SH-SY5Y (cell line): ENCODE results near the gene KSR1.

ENCODE experiments used
- GATA2 ChIP-seq: IDR thresholded peaks from 2 replicates; pipeline ENCODE4 v1.6.1; 2011; ENCODE audit warnings: mild to moderate bottlenecking, low read depth, low read length
- GATA3 ChIP-seq: IDR thresholded peaks from 2 replicates; pipeline ENCODE4 v1.6.1; 2011; ENCODE audit warnings: low read depth, mild to moderate bottlenecking, low read length, moderate library complexity

The KSR1 gene

DNA sequence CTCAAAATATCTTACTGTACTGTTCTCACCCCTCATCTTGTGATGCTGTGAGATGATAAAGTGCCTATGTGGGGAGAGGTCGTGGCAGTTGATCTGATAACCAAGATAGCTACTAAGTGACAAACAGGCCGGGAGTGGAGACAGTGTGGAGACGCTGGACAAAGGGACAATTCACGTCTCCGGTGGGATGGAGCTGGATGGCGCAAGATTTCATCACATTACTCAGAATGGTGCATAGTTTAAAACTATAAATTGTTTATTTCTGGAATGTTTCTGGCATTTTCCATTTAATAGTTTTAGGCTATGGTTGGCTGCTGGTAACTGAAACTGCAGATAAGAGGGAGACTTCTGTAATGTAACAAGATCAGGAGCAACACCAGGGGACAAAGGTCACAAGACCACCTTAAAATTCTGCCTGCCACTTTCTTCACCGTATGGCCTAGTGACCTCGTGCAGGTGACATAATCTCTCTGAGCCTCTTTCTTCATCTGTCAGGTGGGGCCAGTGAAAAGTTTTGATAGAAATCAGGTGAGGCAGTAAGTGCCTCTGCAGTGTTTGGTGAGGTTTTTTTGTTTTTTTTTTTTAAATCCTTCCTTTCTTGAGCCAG lies 120.3 kb downstream of the KSR1 start:
- TF ChIP-seq GATA3 (no peak), GATA2 (no peak)

DNA sequence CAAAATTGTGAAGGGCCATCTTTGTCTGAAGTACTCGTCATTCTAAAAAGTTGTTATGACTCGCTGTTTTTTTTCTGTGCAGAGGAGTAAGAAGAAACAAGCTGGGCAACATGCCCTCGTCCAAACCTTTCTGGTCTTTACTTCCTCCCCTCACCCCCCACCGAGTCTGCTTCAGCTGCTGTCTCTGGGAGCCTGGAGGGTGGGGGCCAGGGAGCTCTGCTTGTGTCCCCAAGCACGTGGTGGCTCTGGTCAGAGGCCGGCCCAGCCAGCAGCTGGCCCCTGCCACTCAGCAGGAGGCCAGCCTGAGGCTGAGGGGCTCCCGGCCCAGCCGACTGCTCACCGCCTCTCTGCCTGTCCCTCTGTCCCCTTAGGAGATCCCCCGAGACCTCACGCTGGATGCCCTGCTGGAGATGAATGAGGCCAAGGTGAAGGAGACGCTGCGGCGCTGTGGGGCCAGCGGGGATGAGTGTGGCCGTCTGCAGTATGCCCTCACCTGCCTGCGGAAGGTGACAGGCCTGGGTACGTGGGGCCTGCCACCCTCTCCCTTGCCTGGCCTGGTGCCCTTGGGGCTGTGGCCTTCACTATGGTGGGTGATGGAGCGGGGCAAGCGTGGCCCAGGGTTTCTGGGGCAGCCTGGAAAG lies 121.0 kb downstream of the KSR1 start:
- TF ChIP-seq GATA3 (no peak), GATA2 (no peak)

DNA sequence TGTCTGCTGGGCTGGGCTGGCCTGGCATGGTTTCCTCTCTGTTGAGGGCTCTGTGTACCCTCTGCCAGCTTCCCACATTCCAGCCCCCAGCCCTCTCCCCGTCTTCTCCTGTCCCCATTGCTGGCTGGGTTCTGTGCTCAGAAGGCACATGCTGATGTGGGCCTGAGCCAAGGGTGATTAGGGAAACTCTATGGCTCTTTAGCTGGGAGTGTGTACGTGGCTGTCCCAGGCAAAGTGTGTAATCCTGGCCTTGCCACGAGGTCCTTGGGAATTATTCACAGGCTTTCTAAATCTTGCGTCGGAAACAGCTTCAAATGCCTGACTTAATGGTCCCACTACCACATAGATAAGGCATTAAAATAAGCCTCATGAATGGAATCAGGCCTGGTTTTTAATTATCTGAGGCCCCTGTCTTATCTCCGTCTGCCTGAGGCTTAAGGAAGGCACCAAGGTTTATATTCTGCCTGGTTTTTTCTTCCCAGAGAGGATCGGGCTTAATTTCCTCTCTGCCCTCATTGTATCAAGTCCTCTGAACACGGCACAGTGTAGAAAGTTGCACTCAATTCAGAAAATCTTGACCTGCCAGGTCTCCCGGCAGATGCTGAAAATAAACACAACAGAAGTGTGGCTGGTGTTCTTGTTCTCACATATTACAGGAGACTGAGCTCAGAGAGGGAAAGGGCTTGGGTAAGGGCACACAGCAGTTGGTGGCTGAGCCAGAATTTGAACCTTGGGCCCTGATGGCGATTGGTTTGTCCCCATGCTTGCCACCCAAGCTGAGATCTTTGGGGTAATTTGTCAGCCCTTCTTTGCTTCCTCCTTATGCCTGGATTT lies 121.9 kb downstream of the KSR1 start:
- TF ChIP-seq GATA2 (peak; percentile 57), GATA3 (no peak)

DNA sequence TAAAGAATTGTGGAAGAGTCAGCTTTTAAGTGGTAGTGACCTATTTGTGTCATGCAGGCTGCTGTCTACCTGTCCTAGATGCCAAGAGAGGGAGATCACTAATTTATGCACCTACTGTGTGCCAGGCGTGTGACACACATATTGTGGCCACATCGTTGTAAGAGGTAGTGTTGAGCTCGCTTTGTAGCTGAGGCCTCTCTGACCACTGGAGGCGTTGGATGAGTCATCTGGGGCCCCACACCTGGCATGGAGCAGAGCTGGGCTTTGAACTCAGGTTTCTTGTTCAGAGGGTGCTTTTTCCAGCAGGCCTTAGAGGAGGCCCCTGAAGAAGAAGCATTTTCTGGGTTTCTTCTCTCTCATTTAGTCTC lies 122.5 kb downstream of the KSR1 start:
- TF ChIP-seq GATA3 (no peak), GATA2 (no peak)

DNA sequence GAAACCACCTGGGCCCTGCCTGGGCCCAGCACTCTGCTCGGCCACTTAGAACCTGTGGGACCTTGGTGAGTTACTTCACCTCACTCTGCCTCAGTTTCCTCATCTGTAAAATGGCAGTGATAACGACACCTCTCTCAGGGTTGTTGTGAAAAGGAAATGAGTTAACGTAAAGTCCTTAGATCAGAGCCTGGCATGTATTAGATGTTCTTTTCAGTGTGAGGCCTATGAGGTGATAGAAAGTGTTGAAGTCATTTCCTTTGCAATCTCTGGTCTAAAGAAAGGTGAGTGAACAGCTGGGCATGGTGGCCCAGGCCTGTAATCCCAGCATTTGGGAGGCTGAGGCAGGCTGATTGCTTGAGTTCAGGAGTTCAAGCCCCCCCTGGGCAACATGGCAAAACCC lies 123.1 kb downstream of the KSR1 start:
- TF ChIP-seq GATA3 (no peak), GATA2 (no peak)

DNA sequence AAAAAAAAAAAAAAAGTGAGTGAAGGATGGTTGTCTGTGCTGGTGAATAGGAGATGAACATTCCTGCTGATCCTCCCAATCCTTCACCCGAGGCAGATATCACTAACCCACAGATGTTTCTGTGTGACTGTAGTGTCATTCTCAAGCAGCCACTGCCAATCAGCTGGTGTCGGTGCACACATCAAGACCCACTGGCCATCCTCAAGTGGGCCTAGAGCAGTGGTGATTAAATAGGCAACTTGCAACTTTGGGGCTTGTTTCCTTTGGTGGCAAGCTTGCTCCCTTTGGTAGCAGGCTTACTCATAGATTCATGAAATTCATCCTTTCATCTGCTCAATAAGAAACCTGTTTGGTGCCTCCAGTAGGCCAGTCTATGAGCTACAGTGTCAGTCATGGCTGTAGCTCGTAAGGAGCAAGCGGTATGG lies 123.7 kb downstream of the KSR1 start:
- TF ChIP-seq GATA2 (no peak), GATA3 (no peak)

DNA sequence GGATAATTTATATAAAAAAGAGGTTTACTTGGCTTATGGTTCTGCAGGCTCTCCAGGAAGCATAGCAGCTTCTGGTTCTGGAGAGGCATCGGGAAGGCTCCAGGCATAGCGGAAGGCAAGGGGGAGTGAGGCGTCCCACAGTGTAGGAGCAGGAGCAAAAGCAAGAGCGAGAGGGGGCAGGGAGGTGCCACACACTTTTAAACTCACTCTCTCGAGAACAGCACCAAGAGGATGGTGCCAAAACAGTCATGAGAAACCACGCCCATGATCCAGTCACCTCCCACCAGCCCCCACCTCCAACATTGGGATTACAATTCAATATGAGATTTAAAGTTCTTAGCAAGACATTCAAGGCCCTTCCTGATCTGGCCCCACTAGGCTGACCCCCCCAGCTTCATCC lies 124.8 kb downstream of the KSR1 start:
- TF ChIP-seq GATA2: no peak
- no peak for TF ChIP-seq GATA3

DNA sequence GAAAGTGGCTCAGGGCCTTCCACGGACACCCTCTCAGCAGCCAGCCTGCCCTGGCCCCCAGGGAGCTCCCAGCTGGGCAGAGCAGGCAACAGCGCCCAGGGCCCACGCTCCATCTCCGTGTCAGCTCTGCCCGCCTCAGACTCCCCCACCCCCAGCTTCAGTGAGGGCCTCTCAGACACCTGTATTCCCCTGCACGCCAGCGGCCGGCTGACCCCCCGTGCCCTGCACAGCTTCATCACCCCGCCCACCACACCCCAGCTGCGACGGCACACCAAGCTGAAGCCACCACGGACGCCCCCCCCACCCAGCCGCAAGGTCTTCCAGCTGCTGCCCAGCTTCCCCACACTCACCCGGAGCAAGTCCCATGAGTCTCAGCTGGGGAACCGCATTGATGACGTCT lies 126.4 kb downstream of the KSR1 start:
- TF ChIP-seq GATA2 (no peak), GATA3 (no peak)

DNA sequence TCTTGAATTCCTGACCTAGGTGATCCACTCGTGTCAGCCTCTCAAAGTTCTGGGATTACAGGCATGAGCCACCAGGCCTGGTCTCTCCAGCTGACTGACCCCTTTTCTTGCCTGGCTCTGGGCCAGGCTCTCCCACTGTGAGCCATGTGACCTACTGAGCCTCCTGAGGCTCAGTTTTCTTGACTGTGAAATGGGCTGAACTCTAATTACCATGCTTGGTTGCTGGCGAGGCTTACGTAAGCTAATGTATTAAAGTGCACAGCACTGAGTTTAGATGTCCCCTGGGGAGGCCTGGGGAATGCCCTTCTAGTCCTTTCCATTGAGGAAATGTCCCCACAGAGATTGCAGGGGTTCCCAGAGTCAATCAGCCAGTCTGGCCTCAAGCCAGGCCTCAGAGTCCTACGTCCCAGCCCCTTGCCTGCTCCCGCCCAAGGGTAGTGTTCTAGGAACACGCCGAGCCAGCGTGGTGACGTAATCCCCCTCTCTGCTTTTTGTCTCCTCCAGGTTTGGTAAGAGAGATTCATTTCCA lies 129.0 kb downstream of the KSR1 start:
- TF ChIP-seq GATA3 (no peak), GATA2 (no peak)

DNA sequence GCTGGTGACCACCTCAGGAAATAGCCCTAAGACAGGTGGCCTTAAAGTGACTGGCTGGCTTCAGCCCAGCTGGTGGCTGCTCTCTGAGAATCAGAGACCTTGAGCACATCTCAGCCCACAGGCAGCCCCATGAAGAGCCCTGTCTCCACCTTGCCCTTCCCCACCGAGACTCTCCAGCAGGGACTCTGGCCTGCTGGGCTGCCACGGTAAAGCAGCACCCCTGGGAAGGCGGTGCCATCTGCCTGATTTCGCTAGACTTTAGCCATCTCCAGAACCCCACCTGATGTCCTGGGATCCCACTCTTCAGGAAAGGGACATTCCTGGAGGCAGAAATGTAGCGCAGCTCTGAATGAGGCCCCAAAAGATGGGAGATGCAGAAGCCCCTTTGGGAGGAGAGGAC lies 129.5 kb downstream of the KSR1 start:
- no peak for TF ChIP-seq GATA2
- no peak for TF ChIP-seq GATA3

DNA sequence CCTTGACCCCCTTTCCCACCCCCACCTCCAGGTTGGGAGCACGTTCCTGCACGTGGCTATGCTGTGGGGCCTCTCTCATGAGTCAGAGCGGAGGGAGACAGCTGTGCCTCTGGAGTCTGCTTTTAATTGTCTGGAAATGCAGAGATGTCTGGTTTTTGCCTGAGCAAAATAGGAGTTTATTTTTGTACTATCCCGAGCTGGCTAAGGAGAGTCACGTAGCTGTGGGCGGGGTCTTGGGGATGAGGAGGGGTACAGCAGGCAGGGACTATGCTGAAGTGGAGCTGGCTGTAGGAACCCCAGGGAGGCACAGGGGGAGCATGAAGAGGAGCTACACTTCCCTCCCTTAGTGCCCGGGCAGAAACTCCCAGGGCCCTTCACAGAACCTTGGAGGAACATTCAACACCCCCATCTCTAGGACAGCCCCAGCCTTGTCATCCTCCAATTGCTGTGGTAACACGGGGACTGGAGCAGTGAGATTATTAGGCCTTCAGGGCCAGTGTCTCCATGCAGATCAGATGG lies 130.0 kb downstream of the KSR1 start:
- TF ChIP-seq GATA2 (no peak), GATA3 (no peak)

DNA sequence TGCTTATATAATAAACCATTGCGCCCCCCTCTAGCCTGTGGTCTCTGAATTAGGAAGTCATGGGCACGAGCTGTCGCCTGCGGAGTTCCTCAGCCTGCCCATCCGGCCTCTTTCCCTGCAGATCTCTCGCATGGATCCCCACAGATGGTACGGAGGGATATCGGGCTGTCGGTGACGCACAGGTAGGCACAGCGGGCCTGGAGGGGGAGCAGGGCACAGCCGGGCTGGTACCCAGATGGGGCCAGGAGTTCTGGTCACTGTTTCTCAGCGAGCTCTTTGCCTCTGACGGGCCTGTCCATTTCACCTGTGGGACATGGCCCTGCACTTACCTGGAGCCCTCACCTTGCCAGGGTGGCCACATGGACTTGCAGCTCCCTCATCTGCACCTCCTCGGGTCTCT lies 132.1 kb downstream of the KSR1 start:
- TF ChIP-seq GATA2: no peak
- TF ChIP-seq GATA3: no peak

DNA sequence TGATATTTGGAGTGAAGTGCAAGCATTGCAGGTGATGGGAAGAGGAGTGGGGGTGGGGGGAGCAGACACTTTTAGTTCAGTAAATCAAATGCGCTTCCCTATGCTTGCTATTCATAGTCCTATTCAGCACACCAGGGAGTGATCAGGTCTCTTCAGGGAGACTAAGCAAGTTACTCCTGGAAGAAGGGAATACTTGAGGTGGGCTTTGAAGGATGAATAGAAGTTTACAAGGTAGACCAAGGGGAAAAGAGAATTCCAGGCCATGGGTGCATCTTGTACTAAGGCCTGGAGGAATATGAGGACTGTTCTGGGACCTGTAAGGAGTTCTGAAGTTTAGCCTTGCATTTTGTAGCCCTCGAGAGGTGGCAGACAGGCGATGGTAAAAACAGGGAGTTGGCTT lies 134.6 kb downstream of the KSR1 start:
- no peak for TF ChIP-seq GATA3
- TF ChIP-seq GATA2: no peak

DNA sequence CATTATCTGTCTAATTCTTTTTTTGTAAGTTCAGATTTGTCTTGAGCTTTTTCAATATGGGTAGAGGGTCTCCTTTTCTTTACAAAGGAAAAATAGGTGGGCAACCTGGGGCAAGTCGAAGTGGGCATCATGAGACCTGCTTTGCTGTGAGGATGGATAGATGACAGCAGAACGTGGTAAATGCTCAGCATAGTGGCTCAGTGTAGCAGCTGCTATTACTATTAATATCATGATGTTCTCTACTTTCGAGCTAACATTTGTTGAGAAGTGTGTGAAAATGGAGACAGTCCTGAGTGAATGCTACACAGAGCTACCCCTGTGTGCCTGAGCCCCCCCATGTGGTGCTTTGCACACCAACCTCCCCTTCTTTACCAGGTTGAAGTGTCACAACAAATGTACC lies 135.7 kb downstream of the KSR1 start:
- TF ChIP-seq GATA2: no peak
- no peak for TF ChIP-seq GATA3
